Esophagus squamous epithelium (tissue), 5 donors: ENCODE measurements around the gene GUK1. TPM values are rescaled to one million over a fixed set of nuclear protein-coding genes. Genes with fewer than 3 reads are reported as not detected.
A peak's percentile ranks its signal among the peaks of the same experiment; 100 is the strongest.

Experiments used
- DNase-seq: peaks from one replicate; lab custom pipeline; 2025; lab: John Stamatoyannopoulos, UW
- H3K27ac ChIP-seq, 4 donors: fragments of 200-600 bp; sonication (generic); one replicate each; pipeline ENCODE4 v1.5.1; 2016 to 2019; ENCODE audit warnings: mild to moderate bottlenecking in 1 of 4
- H3K27me3 ChIP-seq, 4 donors: fragments of 200-600 bp; sonication (generic); 1 replicate in 3 of 4; 2 replicates in 1 of 4; pipeline versions ENCODE4 v1.5.1 to v1.6.0; 2017 to 2021; ENCODE audit warnings: antibody characterized with exemption in 1 of 4
- H3K36me3 ChIP-seq, 3 donors: fragments of 200-600 bp; sonication (generic); one replicate each; pipeline ENCODE4 v1.5.1; 2016 to 2019
- H3K4me1 ChIP-seq, 3 donors: fragments of 200-600 bp; sonication (generic); one replicate each; pipeline ENCODE4 v1.5.1; 2017 to 2019
- H3K4me3 ChIP-seq, 4 donors: fragments of 200-600 bp; sonication (generic); 1 replicate in 3 of 4; 2 replicates in 1 of 4; pipeline ENCODE4 v1.5.1; 2016 to 2019; ENCODE audit warnings: mild to moderate bottlenecking in 2 of 4, moderate library complexity in 1 of 4
- H3K9me3 ChIP-seq, 3 donors: fragments of 200-600 bp; sonication (generic); one replicate each; pipeline ENCODE4 v1.5.1; 2016 to 2019
- POLR2A ChIP-seq, 4 donors: fragments of 450-650 bp; IDR thresholded peaks; one replicate each; pipeline ENCODE4 v1.6.1; 2017; ENCODE audit warnings: antibody characterized with exemption in 4 of 4, mild to moderate bottlenecking in 4 of 4, moderate library complexity in 3 of 4
- WGBS, 2 donors: methylation state at CpG; one replicate each; pipeline ENCODE4 v1.1.5; 2018; 5-methylcytosine and 5-hydroxymethylcytosine counted together
- intact Hi-C: fragments of 100-400 bp; cut with DNase I; formaldehyde crosslinking; loops from one replicate; pipeline ENCODE4 v1.15.0; 2022
- total RNA-seq, 4 donors: library from RNA; depleted of rRNA; stranded (reverse); fragments of >200 nt; gene quantifications; one replicate each; pipeline ENCODE4 v1.1.0, GENCODE V29; 2016
- TF ChIP-seq, protein P1 (sequence below), 6 experiments: fragments of 450-650 bp in 4 of 6; fragments of 200-600 bp in 2 of 6; sonication (generic) in 2 of 6; IDR thresholded peaks; one replicate each; pipeline ENCODE4 v1.5.1; 2016 to 2019; ENCODE audit warnings: antibody characterized with exemption in 6 of 6, mild to moderate bottlenecking in 4 of 6, moderate library complexity in 4 of 6
- donor health status: DM: yes; HTN: yes; CAD: no.

The GUK1 gene
- total RNA-seq, 4 donors from 2014 or later: 279 to 320 (median 302) TPM

DNA sequence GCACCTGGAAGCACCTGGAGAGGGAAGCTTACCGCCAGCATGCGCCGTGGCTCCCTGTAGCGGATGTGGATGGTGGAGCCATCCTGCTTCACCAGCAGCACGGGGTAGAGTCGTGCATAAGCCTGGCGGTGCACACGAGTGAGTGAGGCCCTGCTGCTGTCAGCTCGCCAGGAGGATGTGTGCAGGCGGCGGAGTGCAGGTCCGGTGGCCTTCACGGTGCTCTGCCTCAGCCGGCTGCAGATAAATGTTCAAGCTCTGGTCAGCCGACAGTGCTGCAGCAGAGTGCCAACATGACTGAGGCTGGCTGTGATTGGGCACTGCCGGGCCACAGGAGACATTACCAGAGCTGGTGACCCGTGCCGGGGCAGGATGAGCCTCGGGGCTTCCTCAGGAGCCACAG lies 32.4 kb upstream of the GUK1 start:
- WGBS, 2 donors: no CpG with 5 or more reads among the region's 19 CpGs
- Histone ChIP-seq H3K27me3 (no peaks in the 10 kb centered on the region), H3K27ac (peak overlapping the region in 1 of 4 donors; percentile 91), H3K4me3 (no peak overlapping the region), H3K36me3 (peaks cover 0 to 29% (median 8%) of the 10 kb centered on the region in 3 donors), H3K9me3 (no peaks in the 10 kb centered on the region), H3K4me1 (peaks cover 13 to 42% (median 22%) of the 10 kb centered on the region in 3 donors)
- no peak for DNase-seq
- intact Hi-C loops: loop anchor here (10.0 kb wide), 1 partner anchor 57 kb away; the partner anchor contains the start of gene IBA57
- TF ChIP-seq POLR2A (IDR thresholded peaks at IDR 0.05): no peak
- TF ChIP-seq, protein P1, sequence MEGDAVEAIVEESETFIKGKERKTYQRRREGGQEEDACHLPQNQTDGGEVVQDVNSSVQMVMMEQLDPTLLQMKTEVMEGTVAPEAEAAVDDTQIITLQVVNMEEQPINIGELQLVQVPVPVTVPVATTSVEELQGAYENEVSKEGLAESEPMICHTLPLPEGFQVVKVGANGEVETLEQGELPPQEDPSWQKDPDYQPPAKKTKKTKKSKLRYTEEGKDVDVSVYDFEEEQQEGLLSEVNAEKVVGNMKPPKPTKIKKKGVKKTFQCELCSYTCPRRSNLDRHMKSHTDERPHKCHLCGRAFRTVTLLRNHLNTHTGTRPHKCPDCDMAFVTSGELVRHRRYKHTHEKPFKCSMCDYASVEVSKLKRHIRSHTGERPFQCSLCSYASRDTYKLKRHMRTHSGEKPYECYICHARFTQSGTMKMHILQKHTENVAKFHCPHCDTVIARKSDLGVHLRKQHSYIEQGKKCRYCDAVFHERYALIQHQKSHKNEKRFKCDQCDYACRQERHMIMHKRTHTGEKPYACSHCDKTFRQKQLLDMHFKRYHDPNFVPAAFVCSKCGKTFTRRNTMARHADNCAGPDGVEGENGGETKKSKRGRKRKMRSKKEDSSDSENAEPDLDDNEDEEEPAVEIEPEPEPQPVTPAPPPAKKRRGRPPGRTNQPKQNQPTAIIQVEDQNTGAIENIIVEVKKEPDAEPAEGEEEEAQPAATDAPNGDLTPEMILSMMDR (IDR thresholded peaks at IDR 0.05): no peak

DNA sequence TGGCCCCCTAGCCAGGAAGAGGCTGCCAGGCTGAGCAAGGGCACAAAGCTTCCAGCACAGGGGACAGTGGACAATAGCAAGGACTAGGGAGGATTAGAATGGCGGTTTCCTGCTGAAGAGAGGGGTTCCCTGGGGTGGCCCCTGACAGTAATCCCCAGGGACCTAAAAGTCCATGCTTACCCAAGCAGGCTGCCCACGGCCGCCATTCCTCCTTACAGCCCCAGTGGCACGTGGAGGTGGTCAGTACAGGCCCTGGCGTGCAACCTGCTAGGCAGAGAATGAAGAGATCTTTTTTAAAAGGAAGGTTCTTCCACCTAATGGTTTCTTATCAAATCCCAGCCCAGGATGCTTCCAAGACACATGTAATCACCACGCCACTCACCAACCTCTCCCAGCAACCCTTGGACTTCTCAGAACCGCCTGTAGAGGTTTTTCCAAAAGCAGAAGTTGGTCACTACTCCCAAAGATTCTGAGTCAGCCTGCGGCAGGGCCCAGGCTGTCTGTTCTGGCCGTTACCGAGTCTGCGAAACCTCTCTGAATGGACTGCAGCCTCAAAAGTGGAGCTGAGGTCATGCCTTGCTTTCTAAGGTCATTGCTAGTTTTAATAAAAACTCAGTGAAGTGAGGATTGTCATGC lies 31.9 kb upstream of the GUK1 start:
- peak overlapping the region; percentile 73 to 95 (median 80) for H3K4me3 ChIP-seq
- DNase-seq: no peak

DNA sequence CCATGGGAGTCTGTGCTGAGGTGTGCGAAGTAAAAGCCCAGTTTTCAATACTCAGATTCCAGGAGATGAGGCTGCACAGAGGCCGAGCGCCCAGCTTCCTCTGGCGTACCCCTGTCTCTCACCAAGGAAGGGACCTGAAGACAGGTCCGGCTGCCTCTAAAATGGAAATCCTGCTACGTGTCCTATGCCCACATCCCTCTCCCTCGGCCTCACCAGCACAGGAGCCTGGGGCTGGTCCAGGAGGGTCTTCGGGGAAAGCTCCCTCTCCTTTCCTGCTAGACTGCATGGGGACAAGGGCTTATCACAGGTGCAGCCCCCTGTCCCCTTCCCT lies 31.4 kb upstream of the GUK1 start:
- DNase-seq: no peak
- peak overlapping the region; percentile 91 to 96 (median 92) for H3K27ac ChIP-seq
- intact Hi-C loops: loop anchor here (10.0 kb wide), 1 partner anchor 56 kb away; the partner anchor contains the start of gene IBA57
- peaks cover 13 to 37% (median 19%) of the 10 kb centered on the region in 3 donors for H3K4me1 ChIP-seq
- peak overlapping the region; percentile 73 to 95 (median 80) for H3K4me3 ChIP-seq
- no peak for TF ChIP-seq POLR2A (IDR thresholded peaks at IDR 0.05)
- TF ChIP-seq, protein P1 (IDR thresholded peaks at IDR 0.05): no peak
- H3K9me3 ChIP-seq: no peaks in the 10 kb centered on the region
- WGBS, 2 donors: 0 to 7% methylated on average over 3 to 5 of the region's 8 CpGs
- no peaks in the 10 kb centered on the region for H3K27me3 ChIP-seq
- peaks cover 0 to 29% (median 8%) of the 10 kb centered on the region in 3 donors for H3K36me3 ChIP-seq

More for the DNA sequence above, 31.9 kb upstream of the GUK1 start:
- intact Hi-C loops: loop anchor here (10.0 kb wide), 1 partner anchor 57 kb away; the partner anchor contains the start of gene IBA57
- Histone ChIP-seq H3K27ac (peak overlapping the region; percentile 91 to 96 (median 92)), H3K27me3 (no peaks in the 10 kb centered on the region), H3K36me3 (peaks cover 0 to 29% (median 8%) of the 10 kb centered on the region in 3 donors), H3K9me3 (no peaks in the 10 kb centered on the region), H3K4me1 (peaks cover 13 to 41% (median 22%) of the 10 kb centered on the region in 3 donors)
- no peak for TF ChIP-seq POLR2A (IDR thresholded peaks at IDR 0.05)
- TF ChIP-seq, protein P1 (IDR thresholded peaks at IDR 0.05): no peak
- 58 to 61% methylated on average over 8 to 10 of the region's 11 CpGs for WGBS, 2 donors

DNA sequence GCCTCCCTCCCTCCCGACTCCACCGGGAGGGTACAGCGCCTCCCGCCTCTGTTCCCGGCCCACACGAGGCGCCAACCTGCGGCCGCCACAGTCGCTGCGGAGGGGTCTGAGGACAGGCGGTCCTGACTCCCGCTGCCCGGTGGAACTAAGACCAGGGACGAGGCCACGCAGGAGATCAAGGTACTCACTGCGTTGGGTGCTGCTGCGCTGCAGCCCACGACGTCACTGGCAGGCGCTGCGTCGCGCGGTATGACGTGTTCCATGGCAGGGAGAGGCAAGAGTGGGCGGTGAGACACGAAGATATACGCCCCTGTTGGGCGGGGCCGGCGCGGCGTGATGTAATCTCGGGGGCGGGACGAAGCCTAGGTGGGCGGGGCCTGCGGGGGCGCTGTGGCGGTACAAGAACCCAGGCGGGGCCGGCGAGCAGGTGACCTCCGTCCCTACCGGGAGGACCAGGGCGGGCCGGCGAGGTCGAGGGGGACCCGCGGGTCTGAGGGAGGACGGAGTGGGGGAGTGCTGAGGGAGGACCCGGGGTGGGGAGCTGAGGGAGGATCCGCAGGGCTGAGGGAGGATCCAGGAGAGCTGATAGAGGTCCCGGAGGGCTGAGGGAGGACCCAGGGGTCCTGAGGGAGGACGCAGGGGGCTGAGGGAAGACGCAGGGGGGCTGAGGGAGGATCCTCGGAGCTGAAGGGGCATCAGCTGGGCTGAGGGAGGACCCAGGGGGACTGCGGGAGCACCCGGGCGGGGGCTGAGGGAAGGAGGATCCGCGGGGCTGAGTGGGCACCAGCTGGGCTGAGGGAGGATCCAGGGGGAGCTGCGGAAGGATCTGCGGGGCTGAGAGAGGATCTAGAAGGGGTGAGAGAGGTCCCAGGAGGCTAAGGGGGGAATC lies 30.8 kb upstream of the GUK1 start, which contains the start of gene MRPL55:
MRPL55 (minus strand) TSS at position 227 of the 889 bp plus-strand sequence. CDS start 1,039 bp downstream, outside the sequence.
- Histone ChIP-seq H3K27me3 (no peaks in the 10 kb centered on the region), H3K4me3 (peak within 1 kb of the TSS; percentile 73 to 95 (median 80)), H3K27ac (peak within 1 kb of the TSS; percentile 91 to 96 (median 92)), H3K36me3 (peaks cover 0 to 29% (median 8%) of the 10 kb centered on the region in 3 donors), H3K9me3 (no peaks in the 10 kb centered on the region), H3K4me1 (peaks cover 13 to 31% (median 19%) of the 10 kb centered on the region in 3 donors)
- DNase-seq: peak; percentile 89
- WGBS, 2 donors: 0% methylated on average over 14 to 21 of the region's 66 CpGs
- intact Hi-C loops: loop anchor here (10.0 kb wide), 1 partner anchor 55 kb away; the partner anchor contains the start of gene IBA57
- TF ChIP-seq, protein P1 (IDR thresholded peaks at IDR 0.05): peak in 2 of 6 experiments; percentile 5 to 45
- TF ChIP-seq POLR2A (IDR thresholded peaks at IDR 0.05): peak in 3 of 4 donors; percentile 87 to 97 (median 87)
